Liver (tissue), 10 donors: Measurements from ENCODE around the gene FES. TPM values are rescaled to one million over a fixed set of nuclear protein-coding genes. Genes with fewer than 3 reads are reported as not detected.

Experiments used
- DNase-seq: peaks from one replicate; pipeline ENCODE4 v3.0.0-alpha.2; 2017; ENCODE audit warnings: low spot score
- H3K27ac ChIP-seq, 2 donors: one replicate each; pipeline ENCODE4 v1.7.0; 2013; ENCODE audit warnings: inconsistent platforms in 2 of 2, low read length in 2 of 2, control low read depth in 1 of 2, low read depth in 1 of 2, mild to moderate bottlenecking in 1 of 2
- H3K27me3 ChIP-seq, 4 donors: one replicate each; pipeline versions ENCODE4 v1.6.1 to v1.7.0; 2013; ENCODE audit warnings: low read length in 3 of 4, inconsistent platforms in 1 of 4, mild to moderate bottlenecking in 1 of 4, moderate library complexity in 1 of 4; ENCODE audit not compliant: control insufficient read depth in 4 of 4, insufficient read depth in 4 of 4
- H3K36me3 ChIP-seq, 4 donors: one replicate each; pipeline versions ENCODE4 v1.6.1 to v1.7.0; 2013; ENCODE audit warnings: low read length in 3 of 4, mild to moderate bottlenecking in 3 of 4, low read depth in 1 of 4, moderate library complexity in 1 of 4; ENCODE audit not compliant: control insufficient read depth in 4 of 4, insufficient read depth in 3 of 4
- H3K4me1 ChIP-seq, 4 donors: one replicate each; pipeline versions ENCODE4 v1.6.1 to v1.7.0; 2013; ENCODE audit warnings: low read length in 3 of 4, mild to moderate bottlenecking in 3 of 4, moderate library complexity in 1 of 4; ENCODE audit not compliant: control insufficient read depth in 4 of 4, insufficient read depth in 4 of 4
- H3K4me3 ChIP-seq, 3 donors: one replicate each; pipeline versions ENCODE4 v1.6.1 to v1.7.0; 2013; ENCODE audit warnings: low read length in 3 of 3, control low read depth in 1 of 3, low read depth in 1 of 3, mild to moderate bottlenecking in 1 of 3
- H3K9ac ChIP-seq, 2 donors: one replicate each; pipeline ENCODE4 v1.7.0; 2013; ENCODE audit warnings: low read length in 2 of 2, mild to moderate bottlenecking in 2 of 2, moderate library complexity in 2 of 2, control low read depth in 1 of 2, low read depth in 1 of 2
- H3K9me3 ChIP-seq, 4 donors: one replicate each; pipeline versions ENCODE4 v1.6.1 to v1.7.0; 2013; ENCODE audit warnings: low read length in 3 of 4; ENCODE audit not compliant: control insufficient read depth in 4 of 4
- CTCF ChIP-seq: fragments of 150-350 bp; IDR thresholded peaks from 2 replicates; pipeline ENCODE4 v1.5.1; 2017; ENCODE audit warnings: improper control_type of control experiment, low read depth, low read length; ENCODE audit not compliant: missing input control
- EGR1 ChIP-seq, 2 donors: IDR thresholded peaks; 2 replicates each; pipeline ENCODE4 v1.6.1; 2016 to 2018; ENCODE audit warnings: antibody characterized with exemption in 2 of 2, low read depth in 2 of 2
- FOXA1 ChIP-seq: IDR thresholded peaks from 2 replicates; pipeline ENCODE4 v1.6.1; 2016; ENCODE audit warnings: antibody characterized with exemption
- GABPA ChIP-seq, 2 donors: IDR thresholded peaks in 1 of 2; conservative IDR thresholded peaks in 1 of 2; 2 replicates each; pipeline ENCODE4 v1.6.1; 2016; ENCODE audit warnings: antibody characterized with exemption in 2 of 2, mild to moderate bottlenecking in 1 of 2, moderate library complexity in 1 of 2
- HNF4A ChIP-seq, 2 donors: conservative IDR thresholded peaks; 2 replicates each; pipeline ENCODE4 v1.6.1; 2016; ENCODE audit warnings: antibody characterized with exemption in 2 of 2, mild to moderate bottlenecking in 2 of 2
- JUND ChIP-seq, 2 donors: IDR thresholded peaks; 2 replicates each; pipeline ENCODE4 v1.6.1; 2016; ENCODE audit warnings: antibody characterized with exemption in 2 of 2
- NR2F2 ChIP-seq: IDR thresholded peaks from 2 replicates; pipeline ENCODE4 v1.6.1; 2016; ENCODE audit warnings: antibody characterized with exemption
- RAD21 ChIP-seq, 2 donors: IDR thresholded peaks; 2 replicates each; pipeline ENCODE4 v1.6.1; 2016; ENCODE audit warnings: antibody characterized with exemption in 2 of 2, mild to moderate bottlenecking in 2 of 2
- REST ChIP-seq: IDR thresholded peaks from 2 replicates; pipeline ENCODE4 v1.6.1; 2016; ENCODE audit warnings: antibody characterized with exemption, mild to moderate bottlenecking
- TAF1 ChIP-seq: conservative IDR thresholded peaks from 2 replicates; pipeline ENCODE4 v1.6.1; 2016; ENCODE audit warnings: antibody characterized with exemption, mild to moderate bottlenecking
- ZBTB33 ChIP-seq: IDR thresholded peaks from 2 replicates; pipeline ENCODE4 v1.6.1; 2016; ENCODE audit warnings: antibody characterized with exemption
- WGBS: extraction: QIAGEN DNeasy Blood & Tissue Kit; methylation state at CpG from one replicate; pipeline ENCODE4 v1.1.7; 2013; 5-methylcytosine and 5-hydroxymethylcytosine counted together
- polyA plus RNA-seq, 2 donors: library from polyadenylated mRNA; stranded (reverse) in 1 of 2; unstranded in 1 of 2; fragments of 200-250 nt in 1 of 2; fragments of >200 nt in 1 of 2; fragmentation: Nextera tagmentation in 1 of 2; extraction: Ambion mirVana in 1 of 2; gene quantifications; one replicate each; pipeline versions ENCODE4 v1.2.1 to v1.2.3, GENCODE V29; 2013 to 2015
- small RNA-seq: library from RNA; depleted of rRNA; stranded (forward); fragments of <200 nt; gene quantifications from one replicate; pipeline ENCODE3, GENCODE V24; 2014
- total RNA-seq, 2 donors: library from RNA; depleted of rRNA; stranded (reverse); fragments of >200 nt; gene quantifications; one replicate each; pipeline ENCODE4 v1.2.3, GENCODE V29; 2014
- donor health status: healthy.
- donor health status: healthy.
- donor health status: healthy.
- donor health status: healthy.
- donor health status: healthy.

The FES gene
- total and polyA plus RNA-seq, 4 donors: 12.1 to 43.1 (median 28.8) TPM

GRCh38 chr15:90942354-90943120 is 58.2 kb downstream of the FES start:
- Histone ChIP-seq H3K9me3 (no peaks in the 10 kb centered on the region), H3K27me3 (no peaks in the 10 kb centered on the region), H3K36me3 (peaks cover 30 to 63% (median 44%) of the 10 kb centered on the region in 4 donors), H3K4me1 (no peaks in the 10 kb centered on the region), H3K9ac (no peak overlapping the region), H3K27ac (no peak overlapping the region), H3K4me3 (no peak overlapping the region)
- no peak for TF ChIP-seq CTCF
- no peak for TF ChIP-seq FOXA1
- TF ChIP-seq NR2F2: no peak
- no peak for DNase-seq
- WGBS: 94% methylated on average over 12 of the region's 12 CpGs

- Histone ChIP-seq H3K27me3 (no peaks in the 10 kb centered on the region), H3K4me3 (no peak overlapping the region), H3K9ac (no peak overlapping the region), H3K4me1 (no peaks in the 10 kb centered on the region), H3K36me3 (peaks cover 34 to 73% (median 45%) of the 10 kb centered on the region in 4 donors), H3K9me3 (no peaks in the 10 kb centered on the region), H3K27ac (no peak overlapping the region)
- 95% methylated on average over 7 of the region's 7 CpGs for WGBS
- no peak for DNase-seq
- no peak for TF ChIP-seq GABPA (IDR thresholded peaks at IDR 0.05 in 1 of 2, conservative IDR thresholded peaks at IDR 0.05 in 1 of 2)
- no peak for TF ChIP-seq NR2F2
- no peak for TF ChIP-seq RAD21 (IDR thresholded peaks at IDR 0.05)
- no peak for TF ChIP-seq FOXA1
- TF ChIP-seq REST: no peak
- TF ChIP-seq JUND (IDR thresholded peaks at IDR 0.05): no peak
- TF ChIP-seq EGR1 (IDR thresholded peaks at IDR 0.05; ENCODE audit: low read depth in 2 of 2): no peak
- no peak for TF ChIP-seq TAF1
- TF ChIP-seq ZBTB33: no peak
- TF ChIP-seq HNF4A (conservative IDR thresholded peaks at IDR 0.05): no peak
Measured at GRCh38 chr15:90945091-90945490, 60.8 kb downstream of the FES start.

Small RNA genes within 50 kb of the gene (small RNA-seq; reads per million reads assigned to genes)
- not detected for gene RN7SL363P

Other genes with a start within 250 kb of the FES start
- 10 to 100 TPM in 1 of 2 donors, under 1 TPM in 1; 0.33 to 15.1 TPM for gene BLM, start 167.2 kb upstream of the FES start, total RNA-seq
- under 1 TPM; 0.40 to 0.43 TPM for gene BLM, start 167.2 kb upstream of the FES start, polyA plus RNA-seq
- 100 to 1,000 TPM; 124 to 204 TPM for gene FURIN, start 15.9 kb upstream of the FES start, total RNA-seq
- gene FURIN, start 15.9 kb upstream of the FES start, polyA plus RNA-seq: 100 to 1,000 TPM; 102 to 258 TPM
- 100 to 1,000 TPM in 1 of 2 donors, 10 to 100 TPM in 1; 73.9 to 111 TPM for gene MAN2A2, start 18.8 kb downstream of the FES start, total RNA-seq
- 10 to 100 TPM; 17.3 to 27.8 TPM for gene MAN2A2, start 18.8 kb downstream of the FES start, polyA plus RNA-seq
- 10 to 100 TPM; 12.5 to 15.3 TPM for gene HDDC3, start 48.0 kb downstream of the FES start, total RNA-seq
- 10 to 100 TPM; 12.9 to 15.4 TPM for gene HDDC3, start 48.0 kb downstream of the FES start, polyA plus RNA-seq
- gene UNC45A, start 50.8 kb downstream of the FES start, total RNA-seq: 10 to 100 TPM; 30.4 to 31.2 TPM
- 10 to 100 TPM; 13.9 to 19.5 TPM for gene UNC45A, start 50.8 kb downstream of the FES start, polyA plus RNA-seq
- 10 to 100 TPM in 1 of 2 donors, 1 to 10 TPM in 1; 4.1 to 13.3 TPM for gene RCCD1, start 70.4 kb downstream of the FES start, total RNA-seq
- 1 to 10 TPM; 3.6 to 4.6 TPM for gene RCCD1, start 70.4 kb downstream of the FES start, polyA plus RNA-seq
- 100 to 1,000 TPM in 1 of 2 donors, 1 to 10 TPM in 1; 2.2 to 128 TPM for gene PRC1, start 110.0 kb downstream of the FES start, total RNA-seq
- 1 to 10 TPM; 2.1 to 9.1 TPM for gene PRC1, start 110.0 kb downstream of the FES start, polyA plus RNA-seq
- gene VPS33B, start 138.1 kb downstream of the FES start, total RNA-seq: 1 to 10 TPM; 1.3 to 8.9 TPM
- gene VPS33B, start 138.1 kb downstream of the FES start, polyA plus RNA-seq: 1 to 10 TPM; 4.2 to 4.9 TPM
- under 1 TPM; 0.08 to 0.09 TPM for gene SV2B, start 215.8 kb downstream of the FES start, total RNA-seq
- under 1 TPM in 1 of 2 donors, not detected in 1; 0.16 TPM for gene SV2B, start 215.8 kb downstream of the FES start, polyA plus RNA-seq